AG09319 (cell line): ENCODE results near the gene CELA3A.
A peak's percentile ranks its signal among the peaks of the same experiment; 100 is the strongest.

Experiments
- DNase-seq: peaks from one replicate; pipeline ENCODE4 v3.0.0-alpha.2; 2010; ENCODE audit warnings: low read depth; ENCODE audit errors: extremely low read depth
- TF ChIP-seq, protein P1 (sequence below): IDR thresholded peaks from 2 replicates; pipeline ENCODE4 v1.5.1; 2011; ENCODE audit warnings: low read depth, mild to moderate bottlenecking, inconsistent platforms, low read length, moderate library complexity

Gene CELA3A

GRCh38 chr1:22041505-22041904 lies 40.0 kb downstream of the CELA3A start:
- no peak for DNase-seq
- TF ChIP-seq, protein P1, sequence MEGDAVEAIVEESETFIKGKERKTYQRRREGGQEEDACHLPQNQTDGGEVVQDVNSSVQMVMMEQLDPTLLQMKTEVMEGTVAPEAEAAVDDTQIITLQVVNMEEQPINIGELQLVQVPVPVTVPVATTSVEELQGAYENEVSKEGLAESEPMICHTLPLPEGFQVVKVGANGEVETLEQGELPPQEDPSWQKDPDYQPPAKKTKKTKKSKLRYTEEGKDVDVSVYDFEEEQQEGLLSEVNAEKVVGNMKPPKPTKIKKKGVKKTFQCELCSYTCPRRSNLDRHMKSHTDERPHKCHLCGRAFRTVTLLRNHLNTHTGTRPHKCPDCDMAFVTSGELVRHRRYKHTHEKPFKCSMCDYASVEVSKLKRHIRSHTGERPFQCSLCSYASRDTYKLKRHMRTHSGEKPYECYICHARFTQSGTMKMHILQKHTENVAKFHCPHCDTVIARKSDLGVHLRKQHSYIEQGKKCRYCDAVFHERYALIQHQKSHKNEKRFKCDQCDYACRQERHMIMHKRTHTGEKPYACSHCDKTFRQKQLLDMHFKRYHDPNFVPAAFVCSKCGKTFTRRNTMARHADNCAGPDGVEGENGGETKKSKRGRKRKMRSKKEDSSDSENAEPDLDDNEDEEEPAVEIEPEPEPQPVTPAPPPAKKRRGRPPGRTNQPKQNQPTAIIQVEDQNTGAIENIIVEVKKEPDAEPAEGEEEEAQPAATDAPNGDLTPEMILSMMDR: no peak

DNA sequence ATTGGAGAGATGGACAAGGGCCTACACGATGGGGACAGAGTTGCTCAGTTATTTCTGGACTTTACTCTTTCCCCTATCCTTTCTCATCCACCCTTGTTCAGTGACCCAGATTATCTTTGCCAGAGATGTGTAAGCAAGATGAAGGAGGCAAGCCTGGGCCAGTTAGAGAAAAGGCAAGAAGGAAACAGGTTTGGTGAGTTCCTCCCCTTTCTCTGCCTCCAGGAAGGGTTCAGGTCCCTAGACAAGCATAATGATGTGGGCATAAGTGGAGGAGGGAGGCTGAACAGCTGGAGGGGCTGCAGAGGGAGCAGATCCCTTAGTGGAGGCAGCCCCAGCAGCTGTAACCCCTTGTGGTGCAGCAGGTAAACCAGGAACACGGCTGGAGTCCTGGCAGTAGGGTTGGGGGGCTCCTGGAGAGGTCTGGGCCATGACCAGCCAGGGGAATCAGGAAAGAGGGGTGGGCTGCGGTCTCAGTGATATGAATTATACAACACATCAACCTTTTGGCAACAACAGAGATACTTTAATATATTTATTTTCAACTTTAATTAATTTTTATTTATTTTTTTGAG lies 41.8 kb downstream of the CELA3A start:
- no peak for DNase-seq

DNA sequence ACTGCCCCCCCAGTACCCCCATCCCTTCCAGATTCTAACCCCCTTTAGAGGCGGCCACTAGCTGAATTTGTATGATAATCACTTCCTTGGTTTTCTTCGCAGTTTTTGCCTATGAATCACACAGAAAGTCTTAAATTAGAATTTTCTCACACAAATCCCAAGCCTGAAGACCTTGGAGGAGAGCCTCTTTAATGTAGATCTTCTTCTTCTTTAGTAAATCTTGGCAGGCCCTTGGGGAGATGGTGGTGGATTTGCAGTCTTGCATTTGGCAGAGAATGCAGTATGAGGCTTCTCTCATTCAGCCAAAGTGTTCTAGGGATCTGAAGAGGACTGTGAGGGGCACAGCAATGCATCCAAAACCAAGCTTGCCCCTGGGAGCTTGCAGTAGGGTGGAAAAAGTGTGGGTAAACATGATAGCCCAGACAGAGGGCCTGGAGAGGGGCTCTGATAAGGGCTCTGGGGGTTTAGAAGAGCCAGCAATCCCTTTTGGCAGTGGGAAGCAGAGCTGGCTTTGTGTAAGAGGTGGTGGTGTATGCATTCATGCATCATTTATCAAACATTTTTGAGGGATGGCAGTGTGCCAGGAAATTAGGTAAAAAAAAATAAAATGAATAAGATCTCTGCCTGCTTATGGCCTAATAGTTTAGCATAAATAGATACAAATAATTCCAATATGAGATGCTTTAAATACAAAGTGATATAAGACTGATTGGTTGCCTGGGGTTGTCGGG lies 43.4 kb downstream of the CELA3A start:
- peak; percentile 39 for DNase-seq
- TF ChIP-seq, protein P1: no peak

More for the DNA sequence above, 41.8 kb downstream of the CELA3A start:
- TF ChIP-seq, protein P1: no peak

DNA sequence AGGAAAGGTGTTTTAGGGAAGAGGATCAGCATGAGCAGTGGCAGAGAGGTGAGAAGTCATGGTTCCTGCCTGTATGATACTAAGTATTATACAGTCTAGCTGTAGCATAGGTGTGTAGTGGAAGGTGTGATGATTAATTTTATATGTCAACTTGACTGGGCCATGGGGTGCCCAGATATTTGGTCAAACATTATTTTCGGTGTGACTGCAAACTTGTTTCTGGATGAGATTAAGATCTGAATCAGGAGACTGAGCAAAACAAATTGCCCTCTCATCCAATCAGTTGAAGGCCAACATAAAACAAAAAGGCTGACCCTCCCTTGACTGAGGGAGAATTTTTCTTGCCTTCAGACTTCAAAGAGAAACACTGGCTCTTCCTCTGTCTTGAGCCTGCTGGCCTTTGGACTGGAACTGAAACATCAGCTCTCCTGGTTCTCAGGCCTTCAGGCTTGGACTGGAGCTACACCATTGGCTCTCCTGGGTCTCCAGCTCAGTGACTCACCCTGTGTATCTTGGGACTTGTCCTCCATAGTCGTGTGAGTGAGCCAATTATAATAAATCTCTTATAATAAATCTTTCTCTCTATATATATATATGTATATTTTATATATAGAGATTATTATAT lies 44.3 kb downstream of the CELA3A start:
- no peak for DNase-seq
- TF ChIP-seq, protein P1: no peak

DNA sequence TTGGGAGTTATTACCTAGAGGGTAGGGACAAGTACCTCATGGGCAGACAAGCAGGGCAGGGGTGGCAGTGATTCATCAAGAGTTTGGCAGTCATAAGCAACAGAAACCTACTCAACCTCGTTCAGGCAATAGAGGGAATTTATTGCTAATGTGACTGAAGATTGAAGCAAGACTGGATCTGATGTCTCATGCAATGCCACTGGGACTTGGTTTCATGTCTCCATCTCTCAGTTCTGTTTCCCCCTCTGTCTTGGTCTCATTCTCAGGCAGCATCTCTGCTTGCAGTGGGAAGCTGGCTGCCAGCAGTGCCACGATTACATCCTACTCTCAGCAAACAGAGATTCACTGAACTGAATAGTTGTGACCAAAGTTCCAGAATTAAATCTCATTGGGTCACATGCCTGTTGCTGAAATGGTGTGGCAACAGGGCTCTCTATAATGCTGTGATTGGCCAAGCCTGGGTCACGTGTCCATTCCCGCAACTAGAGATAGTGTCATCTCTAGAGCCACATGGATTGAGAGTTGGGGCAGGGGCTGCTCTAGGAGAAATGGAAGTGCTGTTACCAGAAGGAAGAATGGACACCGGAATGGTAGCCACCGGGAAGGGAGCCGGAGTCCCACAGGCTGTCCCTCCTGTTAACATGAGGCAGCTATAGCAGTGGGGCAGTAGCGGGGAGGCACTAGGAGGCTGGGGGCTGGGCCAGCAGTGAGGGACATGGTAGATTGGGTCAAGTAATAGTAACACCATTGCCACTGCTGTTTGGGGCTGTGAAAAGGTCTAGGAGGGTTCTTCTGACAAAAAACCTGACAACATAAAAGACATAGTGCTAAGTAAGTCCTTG lies 47.1 kb downstream of the CELA3A start:
- DNase-seq: no peak
- TF ChIP-seq, protein P1: no peak

DNA sequence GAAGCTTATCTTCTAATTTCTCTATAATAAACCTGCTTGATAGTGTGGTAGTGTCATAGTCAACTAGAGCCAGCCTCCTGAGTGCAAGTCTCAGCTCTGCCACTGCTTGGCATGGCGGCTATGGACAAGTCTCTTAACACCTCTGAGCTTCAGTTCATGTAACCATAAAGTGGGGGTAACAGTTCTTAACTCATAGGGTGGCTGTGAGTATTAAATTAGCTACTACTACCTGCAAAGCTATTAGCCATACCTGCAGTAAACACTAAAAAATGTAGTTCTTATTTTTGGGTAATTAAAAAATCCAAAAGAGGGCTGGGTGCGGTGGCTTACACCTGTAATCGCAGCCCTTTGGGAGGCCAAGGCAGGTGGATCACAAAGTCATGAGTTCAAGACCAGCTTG lies 48.9 kb downstream of the CELA3A start:
- no peak for DNase-seq
- TF ChIP-seq, protein P1: no peak
